ENCODE results near the gene HNMT. TPM values are rescaled to one million over a fixed set of nuclear protein-coding genes. Genes with fewer than 3 reads are reported as not detected.

Gene HNMT
- total and polyA plus RNA-seq, 2 of the 13 experiments (the other 11 are each of a cell fraction or from before 2014, with no cell fraction given), result 279 to 309 TPM

GRCh38 chr2:137964066-137964858 lies at the start of gene HNMT (continued):
- TF ChIP-seq LCORL (IDR thresholded peaks at IDR 0.05) (peak; percentile 96), LCORL (CRISPR knock-in tag; IDR thresholded peaks at IDR 0.05) (peak; percentile 85), FOXA3 (CRISPR knock-in tag; IDR thresholded peaks at IDR 0.05) (peak; percentile 96), PHF5A (CRISPR knock-in tag; IDR thresholded peaks at IDR 0.05; ENCODE audit: low read depth, unreplicated experiment) (no peak), MXD1 (CRISPR knock-in tag; IDR thresholded peaks at IDR 0.05) (no peak), ZMAT3 (CRISPR knock-in tag; conservative IDR thresholded peaks at IDR 0.05) (peak; percentile 74), ZNF567 (CRISPR knock-in tag; IDR thresholded peaks at IDR 0.05; ENCODE audit: borderline replicate concordance) (0 out of 2 replicates have a peak, but pooled peaks have one; percentile 65), TFDP1 (CRISPR knock-in tag; IDR thresholded peaks at IDR 0.05; ENCODE audit: borderline replicate concordance) (peak; percentile 12; the same call in 1 of the 2 replicates), ZHX1 (CRISPR knock-in tag; IDR thresholded peaks at IDR 0.05; ENCODE audit: low read depth) (no peak), ARNTL (CRISPR knock-in tag; IDR thresholded peaks at IDR 0.05) (peak; percentile 67), MEIS2 (CRISPR knock-in tag; IDR thresholded peaks at IDR 0.05) (peak; percentile 91; the same call in 1 of the 2 replicates), ZNF275 (CRISPR knock-in tag; IDR thresholded peaks at IDR 0.05; ENCODE audit: borderline replicate concordance) (no peak), HHEX (CRISPR knock-in tag; IDR thresholded peaks at IDR 0.05) (peak; percentile 87), ZBTB44 (CRISPR knock-in tag; IDR thresholded peaks at IDR 0.05) (no peak), ZNF503 (CRISPR knock-in tag; IDR thresholded peaks at IDR 0.05) (peak; percentile 97), AGO2 (optimal IDR thresholded peaks at IDR 0.05; ENCODE audit: low read depth, low read length) (peak; percentile 65), KMT2B (CRISPR knock-in tag; IDR thresholded peaks at IDR 0.05) (peak; percentile 70), ZNF264 (CRISPR knock-in tag; IDR thresholded peaks at IDR 0.05) (peak; percentile 21; the same call in 1 of the 2 replicates), ZNF839 (CRISPR knock-in tag; IDR thresholded peaks at IDR 0.05; ENCODE audit: borderline replicate concordance) (no peak), ZNF562 (CRISPR knock-in tag; IDR thresholded peaks at IDR 0.05; ENCODE audit: borderline replicate concordance) (no peak), SP4 (CRISPR knock-in tag; IDR thresholded peaks at IDR 0.05) (no peak; the same call in 1 of the 2 replicates)

All from HepG2 (cell line).